ENCODE results near the gene SLC16A1. TPM values are rescaled to one million over a fixed set of nuclear protein-coding genes. Genes with fewer than 3 reads are reported as not detected.
"Not testable (repeated sequence)": the region's sequence is repeated elsewhere in the genome, so short reads cannot be mapped to it uniquely, and the experiment has no call there.

SLC16A1 gene
- total RNA-seq, 1 experiment from 2014 or later: 101 TPM

- no TSS peak for BruUV-seq (replicated peaks)
- POLR2A ChIA-PET (ENCODE audit: low non-redundant PET): interaction anchor here (0.6 kb wide), 1 partner anchor 9 kb away, joined by 5 read pairs; no protein-coding TSS in a partner anchor
Measured at GRCh38 chr1:112894561-112895011, 61.4 kb downstream of the SLC16A1 start.

GRCh38 chr1:112894010-112894292, 62.0 kb downstream of the SLC16A1 start:
- peaks cover 9% of the 10 kb centered on the region for H3K9me3 ChIP-seq (ENCODE audit: low read depth, low read length, poor library complexity, severe bottlenecking)
- TF ChIP-seq CTCF (conservative IDR thresholded peaks at IDR 0.05; ENCODE audit: low read depth, low read length) (no peak), EZH2 (IDR thresholded peaks at IDR 0.05; ENCODE audit: borderline replicate concordance, low read depth, low read length, poor library complexity, severe bottlenecking) (no peak)
- no peaks in the 10 kb centered on the region for H3K4me1 ChIP-seq (ENCODE audit: insufficient read depth, low read length, poor library complexity, severe bottlenecking)
- H3K36me3 ChIP-seq (ENCODE audit: insufficient read depth, low read length, poor library complexity, severe bottlenecking): no peaks in the 10 kb centered on the region
- no peak for DNase-seq (ENCODE audit: low spot score)
- ChIA-PET CTCF (no interaction called here), POLR2A (ENCODE audit: low non-redundant PET) (interaction anchor here (0.6 kb wide), 1 partner anchor 9 kb away, joined by 5 read pairs; no protein-coding TSS in a partner anchor)
- H3K4me3 ChIP-seq (ENCODE audit: low read depth, low read length, poor library complexity, severe bottlenecking): no peak overlapping the region
- H3K27me3 ChIP-seq (replicated peaks; ENCODE audit: insufficient read depth, low read depth, low read length, poor library complexity): no peaks in the 10 kb centered on the region
- no TSS peak for BruUV-seq (replicated peaks)
- intact Hi-C loops (cut with micrococcal nuclease; ENCODE audit: unreplicated experiment): no loop called here
- no peak overlapping the region for H3K27ac ChIP-seq (ENCODE audit: low read depth, low read length, poor library complexity, severe bottlenecking)

More at GRCh38 chr1:112894561-112895011, 61.4 kb downstream of the SLC16A1 start:
- H3K9me3 ChIP-seq (ENCODE audit: low read depth, low read length, poor library complexity, severe bottlenecking): peaks cover 9% of the 10 kb centered on the region
- no peak for TF ChIP-seq CTCF (conservative IDR thresholded peaks at IDR 0.05; ENCODE audit: low read depth, low read length)
- TF ChIP-seq EZH2 (IDR thresholded peaks at IDR 0.05; ENCODE audit: borderline replicate concordance, low read depth, low read length, poor library complexity, severe bottlenecking): no peak
- no peak for DNase-seq (ENCODE audit: low spot score)
- H3K27me3 ChIP-seq (replicated peaks; ENCODE audit: insufficient read depth, low read depth, low read length, poor library complexity): no peaks in the 10 kb centered on the region
- no peaks in the 10 kb centered on the region for H3K36me3 ChIP-seq (ENCODE audit: insufficient read depth, low read length, poor library complexity, severe bottlenecking)
- CTCF ChIA-PET: no interaction called here
- intact Hi-C loops (cut with micrococcal nuclease; ENCODE audit: unreplicated experiment): no loop called here
- no peak overlapping the region for H3K4me3 ChIP-seq (ENCODE audit: low read depth, low read length, poor library complexity, severe bottlenecking)
- no peak overlapping the region for H3K27ac ChIP-seq (ENCODE audit: low read depth, low read length, poor library complexity, severe bottlenecking)
- H3K4me1 ChIP-seq (ENCODE audit: insufficient read depth, low read length, poor library complexity, severe bottlenecking): no peaks in the 10 kb centered on the region

- ChIA-PET POLR2A (ENCODE audit: low non-redundant PET) (no interaction called here), CTCF (no interaction called here)
- Histone ChIP-seq H3K4me1 (ENCODE audit: insufficient read depth, low read length, poor library complexity, severe bottlenecking) (no peaks in the 10 kb centered on the region), H3K27me3 (replicated peaks; ENCODE audit: insufficient read depth, low read depth, low read length, poor library complexity) (no peaks in the 10 kb centered on the region), H3K4me3 (ENCODE audit: low read depth, low read length, poor library complexity, severe bottlenecking) (no peak overlapping the region), H3K27ac (ENCODE audit: low read depth, low read length, poor library complexity, severe bottlenecking) (no peak overlapping the region), H3K9me3 (ENCODE audit: low read depth, low read length, poor library complexity, severe bottlenecking) (peaks cover 9% of the 10 kb centered on the region), H3K36me3 (ENCODE audit: insufficient read depth, low read length, poor library complexity, severe bottlenecking) (no peaks in the 10 kb centered on the region)
- BruUV-seq (replicated peaks): no TSS peak
- intact Hi-C loops (cut with micrococcal nuclease; ENCODE audit: unreplicated experiment): no loop called here
- TF ChIP-seq CTCF (conservative IDR thresholded peaks at IDR 0.05; ENCODE audit: low read depth, low read length) (no peak), EZH2 (IDR thresholded peaks at IDR 0.05; ENCODE audit: borderline replicate concordance, low read depth, low read length, poor library complexity, severe bottlenecking) (no peak)
- DNase-seq (ENCODE audit: low spot score): no peak
Measured at GRCh38 chr1:112893288-112894009, 62.5 kb downstream of the SLC16A1 start.

- DNase-seq (ENCODE audit: low spot score); POLR2A ChIA-PET (ENCODE audit: low non-redundant PET); intact Hi-C loops (cut with micrococcal nuclease; ENCODE audit: unreplicated experiment); H3K4me1 ChIP-seq (ENCODE audit: insufficient read depth, low read length, poor library complexity, severe bottlenecking); H3K36me3 ChIP-seq (ENCODE audit: insufficient read depth, low read length, poor library complexity, severe bottlenecking); H3K9me3 ChIP-seq (ENCODE audit: low read depth, low read length, poor library complexity, severe bottlenecking); CTCF ChIA-PET; H3K27ac ChIP-seq (ENCODE audit: low read depth, low read length, poor library complexity, severe bottlenecking); BruUV-seq (replicated peaks); H3K4me3 ChIP-seq (ENCODE audit: low read depth, low read length, poor library complexity, severe bottlenecking); H3K27me3 ChIP-seq (replicated peaks; ENCODE audit: insufficient read depth, low read depth, low read length, poor library complexity): not testable (repeated sequence)
Measured at GRCh38 chr1:112889906-112890305, 66.1 kb downstream of the SLC16A1 start.
